Lung (tissue), 12 donors: ENCODE measurements around the gene AP3M1. TPM values are rescaled to one million over a fixed set of nuclear protein-coding genes. Genes with fewer than 3 reads are reported as not detected.

Experiments
- ATAC-seq: fragments of 200-7000 bp; cut with Tn5 transposase; one replicate; pipeline ENCODE4 v1.9.1; 2020; ENCODE audit warnings: moderate number of reproducible peaks; ENCODE audit not compliant: insufficient read depth, low FRiP score
- DNase-seq, 3 donors: peaks; one replicate each; pipeline ENCODE4 v3.0.0-alpha.2; 2013 to 2017
- H3K27ac ChIP-seq, 2 donors: one replicate each; pipeline ENCODE4 v1.5.1; 2013; ENCODE audit warnings: mild to moderate bottlenecking in 2 of 2, moderate library complexity in 2 of 2, control low read depth in 1 of 2, inconsistent platforms in 1 of 2, low read depth in 1 of 2, low read length in 1 of 2
- H3K27me3 ChIP-seq, 3 donors: one replicate each; pipeline ENCODE4 v1.5.1; 2013; ENCODE audit warnings: low read length in 2 of 3; ENCODE audit not compliant: control insufficient read depth in 3 of 3, insufficient read depth in 3 of 3
- H3K36me3 ChIP-seq, 4 donors: one replicate each; pipeline ENCODE4 v1.5.1; 2013; ENCODE audit warnings: low read length in 4 of 4, mild to moderate bottlenecking in 1 of 4, moderate library complexity in 1 of 4; ENCODE audit not compliant: control insufficient read depth in 4 of 4, insufficient read depth in 4 of 4
- H3K4me1 ChIP-seq, 5 donors: one replicate each; pipeline ENCODE4 v1.5.1; 2013; ENCODE audit warnings: low read length in 5 of 5, mild to moderate bottlenecking in 2 of 5, moderate library complexity in 1 of 5; ENCODE audit not compliant: control insufficient read depth in 5 of 5, insufficient read depth in 5 of 5
- H3K4me3 ChIP-seq: one replicate; pipeline ENCODE4 v1.5.1; 2013; ENCODE audit warnings: mild to moderate bottlenecking, control low read depth, moderate library complexity
- H3K9ac ChIP-seq, 2 donors: one replicate each; pipeline ENCODE4 v1.5.1; 2013; ENCODE audit warnings: low read length in 2 of 2, control low read depth in 1 of 2; ENCODE audit not compliant: insufficient read depth in 1 of 2
- H3K9me3 ChIP-seq, 4 donors: one replicate each; pipeline ENCODE4 v1.5.1; 2013; ENCODE audit warnings: low read length in 3 of 4, mild to moderate bottlenecking in 1 of 4, moderate library complexity in 1 of 4; ENCODE audit not compliant: control insufficient read depth in 4 of 4, insufficient read depth in 3 of 4
- WGBS, 2 donors: extraction: QIAGEN DNeasy Blood & Tissue Kit; methylation state at CpG; one replicate each; pipeline ENCODE4 v1.1.7; 2013; 5-methylcytosine and 5-hydroxymethylcytosine counted together
- polyA plus RNA-seq, 2 donors: library from polyadenylated mRNA; stranded (reverse); fragments of 200-250 nt; gene quantifications; one replicate each; pipeline ENCODE4 v1.2.1, GENCODE V29; 2013
- total RNA-seq, 2 donors: library from RNA; depleted of rRNA in 1 of 2; stranded (reverse); fragments of >200 nt in 1 of 2; gene quantifications; one replicate each; pipeline ENCODE4 v1.2.1, GENCODE V29; 2014 to 2021
- TF ChIP-seq, protein P1 (sequence below): IDR thresholded peaks from 2 replicates; pipeline ENCODE4 v1.5.1; 2012; ENCODE audit warnings: mild to moderate bottlenecking; ENCODE audit errors: control extremely low read depth, extremely low read depth
- donor health status: control.
- donor health status: control.
- donor health status: Bipolar disorder and iron deficiency.
- donor health status: healthy.
- donor health status: DM: yes; HTN: yes; CAD: no.

The AP3M1 gene
- total and polyA plus RNA-seq, 4 donors = 9.0 to 51.9 (median 25.0) TPM

DNA sequence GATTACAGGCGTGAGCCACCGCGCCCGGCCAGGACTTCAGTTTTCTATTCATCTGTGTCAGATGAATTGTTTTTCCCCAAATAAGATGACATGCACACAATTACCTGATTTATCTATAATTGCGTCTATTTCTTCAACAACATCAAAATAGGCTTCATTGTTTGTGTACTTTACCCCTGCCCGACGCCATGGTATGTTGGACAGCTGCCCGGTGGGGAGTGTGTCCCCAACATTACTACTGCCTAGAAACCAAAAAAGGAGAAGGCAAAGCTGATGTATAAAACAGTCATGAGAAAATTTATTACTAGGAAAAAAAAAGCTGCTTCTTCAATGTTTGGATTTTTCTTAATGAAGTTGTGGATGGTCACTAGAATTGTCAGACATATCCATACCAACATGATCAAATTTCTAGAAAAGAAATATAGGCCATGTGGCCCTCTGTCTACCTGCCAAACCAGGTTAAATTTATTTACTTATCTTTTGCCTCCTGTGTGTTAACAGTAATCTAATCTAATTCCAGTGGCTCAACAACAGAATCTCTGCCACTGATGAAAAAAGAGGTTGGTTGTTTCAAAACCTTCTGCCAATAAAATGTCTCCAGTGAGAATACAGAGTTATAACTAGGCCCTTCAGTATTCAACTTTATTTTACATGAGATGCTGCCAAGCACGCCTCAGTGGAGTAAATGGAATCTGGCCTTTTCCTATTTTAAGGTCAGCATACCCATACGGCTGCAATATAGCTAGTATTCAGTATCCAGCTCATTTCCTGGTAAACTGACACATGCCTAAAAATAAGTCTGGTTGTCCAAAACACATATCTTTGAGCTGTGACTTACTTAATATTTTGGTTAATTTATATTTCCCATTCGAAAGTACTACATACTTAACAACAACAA, 16.5 kb downstream of the AP3M1 start:
- 88 to 92% methylated on average over 11 of the region's 11 CpGs for WGBS, 2 donors
- no peak overlapping the region for H3K4me3 ChIP-seq
- ATAC-seq (no peak), DNase-seq (no peak)
- TF ChIP-seq, protein P1, sequence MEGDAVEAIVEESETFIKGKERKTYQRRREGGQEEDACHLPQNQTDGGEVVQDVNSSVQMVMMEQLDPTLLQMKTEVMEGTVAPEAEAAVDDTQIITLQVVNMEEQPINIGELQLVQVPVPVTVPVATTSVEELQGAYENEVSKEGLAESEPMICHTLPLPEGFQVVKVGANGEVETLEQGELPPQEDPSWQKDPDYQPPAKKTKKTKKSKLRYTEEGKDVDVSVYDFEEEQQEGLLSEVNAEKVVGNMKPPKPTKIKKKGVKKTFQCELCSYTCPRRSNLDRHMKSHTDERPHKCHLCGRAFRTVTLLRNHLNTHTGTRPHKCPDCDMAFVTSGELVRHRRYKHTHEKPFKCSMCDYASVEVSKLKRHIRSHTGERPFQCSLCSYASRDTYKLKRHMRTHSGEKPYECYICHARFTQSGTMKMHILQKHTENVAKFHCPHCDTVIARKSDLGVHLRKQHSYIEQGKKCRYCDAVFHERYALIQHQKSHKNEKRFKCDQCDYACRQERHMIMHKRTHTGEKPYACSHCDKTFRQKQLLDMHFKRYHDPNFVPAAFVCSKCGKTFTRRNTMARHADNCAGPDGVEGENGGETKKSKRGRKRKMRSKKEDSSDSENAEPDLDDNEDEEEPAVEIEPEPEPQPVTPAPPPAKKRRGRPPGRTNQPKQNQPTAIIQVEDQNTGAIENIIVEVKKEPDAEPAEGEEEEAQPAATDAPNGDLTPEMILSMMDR = no peak
- H3K27ac ChIP-seq = no peak overlapping the region
- H3K9ac ChIP-seq = no peak overlapping the region
- H3K27me3 ChIP-seq = no peaks in the 10 kb centered on the region
- no peaks in the 10 kb centered on the region for H3K4me1 ChIP-seq
- no peaks in the 10 kb centered on the region for H3K9me3 ChIP-seq
- peaks cover 17 to 50% (median 34%) of the 10 kb centered on the region in 4 donors for H3K36me3 ChIP-seq

DNA sequence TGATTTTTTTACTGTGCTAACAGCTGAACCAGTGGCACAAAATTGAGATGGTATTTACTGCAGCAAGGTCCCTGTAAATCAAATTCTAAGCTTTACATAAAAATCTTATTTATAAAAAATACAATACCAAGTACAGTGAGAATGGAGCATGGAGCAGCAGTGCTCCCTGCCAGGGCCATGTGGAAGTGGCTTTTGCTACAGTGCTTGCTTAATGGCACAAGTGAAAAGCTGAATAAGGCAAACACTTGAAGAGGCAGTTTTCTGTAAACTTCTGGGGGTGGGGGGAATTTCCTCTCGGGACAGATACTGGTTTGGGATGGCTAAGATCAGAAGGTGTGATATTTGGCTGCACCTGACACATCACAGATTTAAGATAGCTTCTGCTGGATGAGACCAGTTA, 27.5 kb downstream of the AP3M1 start:
- Histone ChIP-seq H3K4me3 (no peak overlapping the region), H3K27me3 (no peaks in the 10 kb centered on the region), H3K9ac (no peak overlapping the region), H3K4me1 (peaks cover 0 to 19% (median 0%) of the 10 kb centered on the region in 5 donors), H3K9me3 (no peaks in the 10 kb centered on the region), H3K36me3 (peaks cover 26 to 61% (median 50%) of the 10 kb centered on the region in 4 donors), H3K27ac (no peak overlapping the region)
- TF ChIP-seq, protein P1 = no peak
- ATAC-seq (no peak), DNase-seq (no peak)
- WGBS, 2 donors = 18 to 42% methylated on average over 1 of the region's 1 CpG

DNA sequence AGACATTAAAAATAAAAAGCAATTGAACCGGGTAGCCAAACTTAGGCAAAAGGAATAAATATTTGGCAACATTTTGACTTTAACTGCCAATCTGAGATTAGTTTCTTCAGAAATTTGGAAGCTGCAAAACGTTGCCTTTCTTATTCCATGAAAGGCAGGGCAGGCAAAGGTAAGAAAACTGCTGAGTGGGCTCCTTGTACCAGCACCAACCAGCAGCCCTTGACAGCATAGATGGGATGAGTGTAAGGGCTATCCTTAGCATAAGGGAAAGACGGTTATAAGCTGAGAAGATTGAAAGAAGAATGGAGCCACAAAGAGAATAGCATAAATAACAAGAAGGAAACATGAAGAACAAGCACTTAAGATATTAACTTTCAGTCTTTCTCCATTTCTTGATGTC, 28.6 kb downstream of the AP3M1 start:
- Histone ChIP-seq H3K4me3 (no peak overlapping the region), H3K27me3 (no peaks in the 10 kb centered on the region), H3K9ac (no peak overlapping the region), H3K9me3 (no peaks in the 10 kb centered on the region), H3K36me3 (peaks cover 36 to 68% (median 57%) of the 10 kb centered on the region in 4 donors), H3K27ac (no peak overlapping the region), H3K4me1 (peaks cover 0 to 19% (median 0%) of the 10 kb centered on the region in 5 donors)
- DNase-seq (no peak), ATAC-seq (no peak)
- 70 to 87% methylated on average over 3 of the region's 3 CpGs for WGBS, 2 donors
- TF ChIP-seq, protein P1 = no peak
